Peyer's patch (tissue), 4 donors: ENCODE measurements around the gene PHYH. TPM values are rescaled to one million over a fixed set of nuclear protein-coding genes. Genes with fewer than 3 reads are reported as not detected.

Source experiments
- DNase-seq, 3 donors: peaks; one replicate each; pipeline ENCODE4 v3.0.0-alpha.2; 2017 to 2019
- H3K27ac ChIP-seq, 4 donors: fragments of 200-600 bp; sonication (generic); one replicate each; pipeline ENCODE4 v1.5.1; 2016 to 2019
- H3K27me3 ChIP-seq, 2 donors: fragments of 200-600 bp; sonication (generic); one replicate each; pipeline ENCODE4 v1.5.1; 2019
- H3K36me3 ChIP-seq, 3 donors: fragments of 200-600 bp; sonication (generic); one replicate each; pipeline ENCODE4 v1.5.1; 2016 to 2019
- H3K4me1 ChIP-seq, 4 donors: fragments of 200-600 bp; sonication (generic); one replicate each; pipeline ENCODE4 v1.5.1; 2016 to 2019
- H3K4me3 ChIP-seq, 4 donors: fragments of 200-600 bp; sonication (generic); 1 replicate in 3 of 4; 2 replicates in 1 of 4; pipeline ENCODE4 v1.5.1; 2016 to 2019; ENCODE audit warnings: mild to moderate bottlenecking in 1 of 4
- H3K9me3 ChIP-seq, 4 donors: fragments of 200-600 bp; sonication (generic); one replicate each; pipeline ENCODE4 v1.5.1; 2016 to 2019; ENCODE audit warnings: mild to moderate bottlenecking in 1 of 4
- CTCF ChIP-seq, 6 experiments: fragments of 450-650 bp in 4 of 6; fragments of 200-600 bp in 2 of 6; sonication (generic) in 1 of 6; IDR thresholded peaks; one replicate each; pipeline ENCODE4 v1.5.1; 2017 to 2019; ENCODE audit warnings: antibody characterized with exemption in 6 of 6, mild to moderate bottlenecking in 3 of 6, moderate library complexity in 1 of 6
- POLR2A ChIP-seq, 2 donors: fragments of 450-650 bp; IDR thresholded peaks; one replicate each; pipeline ENCODE4 v1.5.1; 2017; ENCODE audit warnings: antibody characterized with exemption in 2 of 2, mild to moderate bottlenecking in 2 of 2, moderate library complexity in 2 of 2
- total RNA-seq, 4 donors: library from RNA; depleted of rRNA; stranded (reverse); fragments of >200 nt; gene quantifications; one replicate each; pipeline ENCODE4 v1.1.0, GENCODE V29; 2016

Gene PHYH
- total RNA-seq, 4 donors from 2014 or later, result 24.8 to 47.5 (median 37.7) TPM

DNA sequence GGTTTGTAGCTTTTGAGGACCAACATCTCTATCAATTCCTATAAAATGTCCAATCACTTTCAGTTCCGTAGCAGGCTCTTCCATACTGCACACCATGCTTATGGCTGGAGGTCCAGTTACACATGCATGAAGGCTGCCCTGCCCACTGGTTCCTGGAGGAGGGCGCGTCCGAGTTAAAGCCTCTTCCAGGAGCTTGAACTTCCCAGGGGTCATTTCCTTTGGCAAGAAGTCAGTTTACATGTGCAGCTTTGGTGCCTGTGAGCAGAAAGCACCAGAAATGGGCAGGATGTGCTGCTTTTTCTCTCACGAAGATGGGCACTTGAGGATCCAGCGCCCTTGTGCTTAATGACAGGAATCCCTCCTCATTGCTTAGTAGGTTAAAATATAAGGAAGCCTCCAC lies 17.6 kb upstream of the PHYH start:
- H3K4me1 ChIP-seq, result no peaks in the 10 kb centered on the region
- no peaks in the 10 kb centered on the region for H3K9me3 ChIP-seq
- H3K27me3 ChIP-seq, result no peaks in the 10 kb centered on the region
- DNase-seq, result no peak
- H3K4me3 ChIP-seq, result no peak overlapping the region
- H3K36me3 ChIP-seq, result peaks cover 0 to 42% (median 0%) of the 10 kb centered on the region in 3 donors
- H3K27ac ChIP-seq, result no peak overlapping the region
- TF ChIP-seq POLR2A (IDR thresholded peaks at IDR 0.05) (no peak), CTCF (IDR thresholded peaks at IDR 0.05) (no peak)

- no peaks in the 10 kb centered on the region for H3K4me1 ChIP-seq
- H3K27ac ChIP-seq, result no peak overlapping the region
- no peaks in the 10 kb centered on the region for H3K27me3 ChIP-seq
- no peaks in the 10 kb centered on the region for H3K9me3 ChIP-seq
- no peak for TF ChIP-seq POLR2A (IDR thresholded peaks at IDR 0.05)
- TF ChIP-seq CTCF (IDR thresholded peaks at IDR 0.05), result no peak
- DNase-seq, result no peak
- H3K4me3 ChIP-seq, result no peak overlapping the region
- peaks cover 0 to 35% (median 0%) of the 10 kb centered on the region in 3 donors for H3K36me3 ChIP-seq
Observed at GRCh38 chr10:13316635-13317311, 16.9 kb upstream of the PHYH start.

- H3K4me3 ChIP-seq, result no peak overlapping the region
- DNase-seq, result no peak
- TF ChIP-seq POLR2A (IDR thresholded peaks at IDR 0.05), result no peak
- no peak for TF ChIP-seq CTCF (IDR thresholded peaks at IDR 0.05)
- no peaks in the 10 kb centered on the region for H3K4me1 ChIP-seq
- no peak overlapping the region for H3K27ac ChIP-seq
- H3K27me3 ChIP-seq, result no peaks in the 10 kb centered on the region
- H3K36me3 ChIP-seq, result peaks cover 0 to 21% (median 0%) of the 10 kb centered on the region in 3 donors
- no peaks in the 10 kb centered on the region for H3K9me3 ChIP-seq
Observed at GRCh38 chr10:13315361-13315760, 15.5 kb upstream of the PHYH start.

GRCh38 chr10:13311177-13311575 lies 11.3 kb upstream of the PHYH start:
- no peak overlapping the region for H3K4me3 ChIP-seq
- TF ChIP-seq POLR2A (IDR thresholded peaks at IDR 0.05) (no peak), CTCF (IDR thresholded peaks at IDR 0.05) (no peak)
- no peak overlapping the region for H3K27ac ChIP-seq
- no peak for DNase-seq
- no peaks in the 10 kb centered on the region for H3K4me1 ChIP-seq
- no peaks in the 10 kb centered on the region for H3K27me3 ChIP-seq
- no peaks in the 10 kb centered on the region for H3K36me3 ChIP-seq
- no peaks in the 10 kb centered on the region for H3K9me3 ChIP-seq

DNA sequence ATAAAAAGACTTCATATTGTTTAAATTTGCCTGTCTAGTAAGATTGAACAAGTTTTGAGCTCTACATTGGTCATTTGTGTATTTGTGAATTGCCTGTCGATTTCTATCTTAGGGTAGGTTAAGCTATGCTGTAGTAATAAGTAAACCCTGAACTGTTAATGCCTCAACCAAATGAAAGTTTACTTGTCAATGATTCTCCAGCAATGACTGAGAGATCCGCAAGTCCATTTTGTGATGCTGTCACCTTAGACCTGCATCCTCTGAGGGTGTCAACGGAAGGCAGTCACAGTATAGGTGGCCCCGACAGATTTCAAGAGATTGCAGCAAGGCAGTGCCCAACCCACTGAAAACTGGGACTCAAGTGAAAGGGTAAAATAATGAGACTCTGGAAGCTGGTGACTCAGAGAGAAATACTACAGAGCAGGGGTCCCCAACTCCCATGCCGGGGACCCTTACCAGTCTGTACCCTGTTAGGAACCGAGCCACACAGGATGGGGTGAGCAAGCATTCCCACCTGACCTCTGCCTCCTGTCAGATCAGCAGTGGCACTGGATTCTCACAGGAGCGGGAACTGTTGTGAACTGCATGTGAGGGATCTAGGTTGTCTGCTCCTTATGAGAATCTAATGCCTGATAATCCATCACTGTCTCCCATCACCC lies 10.8 kb upstream of the PHYH start:
- no peak for TF ChIP-seq CTCF (IDR thresholded peaks at IDR 0.05)
- TF ChIP-seq POLR2A (IDR thresholded peaks at IDR 0.05), result no peak

More for the DNA sequence above, 10.8 kb upstream of the PHYH start:
- Histone ChIP-seq H3K36me3 (no peaks in the 10 kb centered on the region), H3K27ac (no peak overlapping the region), H3K9me3 (no peaks in the 10 kb centered on the region), H3K4me3 (no peak overlapping the region), H3K27me3 (no peaks in the 10 kb centered on the region), H3K4me1 (no peaks in the 10 kb centered on the region)
- DNase-seq, result no peak
